Measurements from ENCODE around the gene PTCD2.

PTCD2 gene

DNA sequence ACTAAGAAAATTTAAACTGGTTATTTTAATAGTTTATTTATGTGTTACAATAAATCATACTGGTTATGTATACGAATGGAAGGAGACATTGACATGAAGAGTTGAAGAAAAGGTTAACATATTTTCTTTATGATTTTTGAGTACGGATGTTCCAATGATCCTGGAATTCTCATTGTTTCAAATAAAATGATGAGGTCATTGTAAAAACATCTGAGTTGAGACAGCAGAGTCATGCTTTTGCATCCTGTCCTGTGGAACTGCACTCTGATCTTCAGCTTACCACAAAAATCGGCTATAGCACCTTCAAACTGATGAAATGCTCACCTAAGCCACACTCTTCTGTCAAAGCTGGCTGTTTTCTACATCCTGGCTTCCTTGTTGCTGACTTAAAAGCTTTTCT is 67.8 kb downstream of the PTCD2 start:
- peak; percentile 79 for ATAC-seq
- TF ChIP-seq SNAI2 (CRISPR knock-in tag; IDR thresholded peaks at IDR 0.05) (0 out of 2 replicates have a peak, but pooled peaks have one; percentile 12), ESRRG (CRISPR knock-in tag; IDR thresholded peaks at IDR 0.05) (0 out of 2 replicates have a peak, but pooled peaks have one; percentile 14), ZC3H10 (CRISPR knock-in tag; IDR thresholded peaks at IDR 0.05) (no peak), ISL1 (CRISPR knock-in tag; IDR thresholded peaks at IDR 0.05) (peak; percentile 67), PPARA (CRISPR knock-in tag; IDR thresholded peaks at IDR 0.05; ENCODE audit: borderline replicate concordance) (no peak)

DNA sequence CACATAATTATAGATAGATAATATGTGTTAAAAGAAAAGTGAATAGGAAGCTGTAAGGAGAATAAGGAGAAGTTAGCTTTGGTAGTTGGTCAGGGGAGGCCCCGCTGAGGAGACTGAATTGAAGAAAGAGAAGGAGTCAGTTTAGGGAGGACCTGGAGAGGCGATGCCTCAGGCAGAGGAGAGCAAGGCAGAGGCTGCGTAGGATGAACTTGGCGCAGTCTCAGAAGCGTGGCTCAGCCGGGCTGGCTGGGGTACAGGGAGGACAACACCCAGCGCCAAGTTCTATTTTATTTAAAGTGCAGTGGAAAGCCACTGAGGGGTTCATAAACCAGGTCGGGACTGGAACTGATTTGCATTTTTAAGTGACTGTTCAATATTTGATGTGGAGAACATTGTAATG is 68.5 kb downstream of the PTCD2 start:
- peak; percentile 24; the same call in 2 of the 3 replicates for ATAC-seq

DNA sequence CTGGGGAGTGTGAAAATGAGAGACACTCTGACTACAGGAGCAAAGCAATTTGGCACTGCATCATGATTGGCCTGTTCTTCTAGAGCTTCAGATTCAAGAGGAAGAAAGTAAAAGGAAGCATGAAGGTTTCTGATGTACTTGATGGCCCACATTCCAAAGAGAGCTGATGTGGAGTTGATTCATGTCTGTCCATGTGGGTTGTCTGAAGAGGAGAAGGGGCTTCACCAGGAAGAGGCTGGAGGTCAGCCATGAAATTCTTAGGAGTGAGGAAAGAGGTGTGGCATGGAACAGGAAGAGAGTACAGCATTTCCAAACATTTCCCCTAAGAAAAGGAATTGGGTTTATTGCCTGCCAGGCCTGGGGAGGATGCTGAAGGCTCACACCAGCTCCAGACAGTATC is 70.7 kb downstream of the PTCD2 start:
- ATAC-seq, result no peak
- TF ChIP-seq ESRRG (CRISPR knock-in tag; IDR thresholded peaks at IDR 0.05) (no peak), OSR1 (CRISPR knock-in tag; IDR thresholded peaks at IDR 0.05) (no peak), ZFP30 (CRISPR knock-in tag; IDR thresholded peaks at IDR 0.05) (no peak), ZNF8 (CRISPR knock-in tag; IDR thresholded peaks at IDR 0.05) (no peak), GLIS3 (CRISPR knock-in tag; IDR thresholded peaks at IDR 0.05) (no peak), ISL1 (CRISPR knock-in tag; IDR thresholded peaks at IDR 0.05) (no peak), TCF4 (CRISPR knock-in tag; IDR thresholded peaks at IDR 0.05; ENCODE audit: borderline replicate concordance) (no peak), ZFP3 (CRISPR knock-in tag; IDR thresholded peaks at IDR 0.05) (no peak), BACH2 (CRISPR knock-in tag; IDR thresholded peaks at IDR 0.05; ENCODE audit: borderline replicate concordance) (no peak), ZNF70 (CRISPR knock-in tag; IDR thresholded peaks at IDR 0.05) (no peak), PPARA (CRISPR knock-in tag; IDR thresholded peaks at IDR 0.05; ENCODE audit: borderline replicate concordance) (no peak)
- TF ChIP-seq, protein P1, sequence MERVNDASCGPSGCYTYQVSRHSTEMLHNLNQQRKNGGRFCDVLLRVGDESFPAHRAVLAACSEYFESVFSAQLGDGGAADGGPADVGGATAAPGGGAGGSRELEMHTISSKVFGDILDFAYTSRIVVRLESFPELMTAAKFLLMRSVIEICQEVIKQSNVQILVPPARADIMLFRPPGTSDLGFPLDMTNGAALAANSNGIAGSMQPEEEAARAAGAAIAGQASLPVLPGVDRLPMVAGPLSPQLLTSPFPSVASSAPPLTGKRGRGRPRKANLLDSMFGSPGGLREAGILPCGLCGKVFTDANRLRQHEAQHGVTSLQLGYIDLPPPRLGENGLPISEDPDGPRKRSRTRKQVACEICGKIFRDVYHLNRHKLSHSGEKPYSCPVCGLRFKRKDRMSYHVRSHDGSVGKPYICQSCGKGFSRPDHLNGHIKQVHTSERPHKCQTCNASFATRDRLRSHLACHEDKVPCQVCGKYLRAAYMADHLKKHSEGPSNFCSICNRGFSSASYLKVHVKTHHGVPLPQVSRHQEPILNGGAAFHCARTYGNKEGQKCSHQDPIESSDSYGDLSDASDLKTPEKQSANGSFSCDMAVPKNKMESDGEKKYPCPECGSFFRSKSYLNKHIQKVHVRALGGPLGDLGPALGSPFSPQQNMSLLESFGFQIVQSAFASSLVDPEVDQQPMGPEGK (CRISPR knock-in tag; IDR thresholded peaks at IDR 0.05; ENCODE audit: borderline replicate concordance), result no peak
- TF ChIP-seq, protein P2, sequence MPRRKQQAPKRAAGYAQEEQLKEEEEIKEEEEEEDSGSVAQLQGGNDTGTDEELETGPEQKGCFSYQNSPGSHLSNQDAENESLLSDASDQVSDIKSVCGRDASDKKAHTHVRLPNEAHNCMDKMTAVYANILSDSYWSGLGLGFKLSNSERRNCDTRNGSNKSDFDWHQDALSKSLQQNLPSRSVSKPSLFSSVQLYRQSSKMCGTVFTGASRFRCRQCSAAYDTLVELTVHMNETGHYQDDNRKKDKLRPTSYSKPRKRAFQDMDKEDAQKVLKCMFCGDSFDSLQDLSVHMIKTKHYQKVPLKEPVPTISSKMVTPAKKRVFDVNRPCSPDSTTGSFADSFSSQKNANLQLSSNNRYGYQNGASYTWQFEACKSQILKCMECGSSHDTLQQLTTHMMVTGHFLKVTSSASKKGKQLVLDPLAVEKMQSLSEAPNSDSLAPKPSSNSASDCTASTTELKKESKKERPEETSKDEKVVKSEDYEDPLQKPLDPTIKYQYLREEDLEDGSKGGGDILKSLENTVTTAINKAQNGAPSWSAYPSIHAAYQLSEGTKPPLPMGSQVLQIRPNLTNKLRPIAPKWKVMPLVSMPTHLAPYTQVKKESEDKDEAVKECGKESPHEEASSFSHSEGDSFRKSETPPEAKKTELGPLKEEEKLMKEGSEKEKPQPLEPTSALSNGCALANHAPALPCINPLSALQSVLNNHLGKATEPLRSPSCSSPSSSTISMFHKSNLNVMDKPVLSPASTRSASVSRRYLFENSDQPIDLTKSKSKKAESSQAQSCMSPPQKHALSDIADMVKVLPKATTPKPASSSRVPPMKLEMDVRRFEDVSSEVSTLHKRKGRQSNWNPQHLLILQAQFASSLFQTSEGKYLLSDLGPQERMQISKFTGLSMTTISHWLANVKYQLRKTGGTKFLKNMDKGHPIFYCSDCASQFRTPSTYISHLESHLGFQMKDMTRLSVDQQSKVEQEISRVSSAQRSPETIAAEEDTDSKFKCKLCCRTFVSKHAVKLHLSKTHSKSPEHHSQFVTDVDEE (CRISPR knock-in tag; IDR thresholded peaks at IDR 0.05), result no peak
- TF ChIP-seq, protein P3, sequence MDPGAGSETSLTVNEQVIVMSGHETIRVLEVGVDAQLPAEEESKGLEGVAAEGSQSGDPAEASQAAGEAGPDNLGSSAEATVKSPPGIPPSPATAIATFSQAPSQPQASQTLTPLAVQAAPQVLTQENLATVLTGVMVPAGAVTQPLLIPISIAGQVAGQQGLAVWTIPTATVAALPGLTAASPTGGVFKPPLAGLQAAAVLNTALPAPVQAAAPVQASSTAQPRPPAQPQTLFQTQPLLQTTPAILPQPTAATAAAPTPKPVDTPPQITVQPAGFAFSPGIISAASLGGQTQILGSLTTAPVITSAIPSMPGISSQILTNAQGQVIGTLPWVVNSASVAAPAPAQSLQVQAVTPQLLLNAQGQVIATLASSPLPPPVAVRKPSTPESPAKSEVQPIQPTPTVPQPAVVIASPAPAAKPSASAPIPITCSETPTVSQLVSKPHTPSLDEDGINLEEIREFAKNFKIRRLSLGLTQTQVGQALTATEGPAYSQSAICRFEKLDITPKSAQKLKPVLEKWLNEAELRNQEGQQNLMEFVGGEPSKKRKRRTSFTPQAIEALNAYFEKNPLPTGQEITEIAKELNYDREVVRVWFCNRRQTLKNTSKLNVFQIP (CRISPR knock-in tag; IDR thresholded peaks at IDR 0.05; ENCODE audit: borderline replicate concordance, low read depth), result no peak
- TF ChIP-seq, protein P4, sequence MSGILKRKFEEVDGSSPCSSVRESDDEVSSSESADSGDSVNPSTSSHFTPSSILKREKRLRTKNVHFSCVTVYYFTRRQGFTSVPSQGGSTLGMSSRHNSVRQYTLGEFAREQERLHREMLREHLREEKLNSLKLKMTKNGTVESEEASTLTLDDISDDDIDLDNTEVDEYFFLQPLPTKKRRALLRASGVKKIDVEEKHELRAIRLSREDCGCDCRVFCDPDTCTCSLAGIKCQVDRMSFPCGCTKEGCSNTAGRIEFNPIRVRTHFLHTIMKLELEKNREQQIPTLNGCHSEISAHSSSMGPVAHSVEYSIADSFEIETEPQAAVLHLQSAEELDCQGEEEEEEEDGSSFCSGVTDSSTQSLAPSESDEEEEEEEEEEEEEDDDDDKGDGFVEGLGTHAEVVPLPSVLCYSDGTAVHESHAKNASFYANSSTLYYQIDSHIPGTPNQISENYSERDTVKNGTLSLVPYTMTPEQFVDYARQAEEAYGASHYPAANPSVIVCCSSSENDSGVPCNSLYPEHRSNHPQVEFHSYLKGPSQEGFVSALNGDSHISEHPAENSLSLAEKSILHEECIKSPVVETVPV (CRISPR knock-in tag; IDR thresholded peaks at IDR 0.05), result no peak

More for the DNA sequence above, 68.5 kb downstream of the PTCD2 start:
- TF ChIP-seq, protein P3 (CRISPR knock-in tag; IDR thresholded peaks at IDR 0.05; ENCODE audit: borderline replicate concordance, low read depth), result no peak
- TF ChIP-seq CSDC2 (CRISPR knock-in tag; IDR thresholded peaks at IDR 0.05) (no peak), GLIS3 (CRISPR knock-in tag; IDR thresholded peaks at IDR 0.05) (no peak), SNAI2 (CRISPR knock-in tag; IDR thresholded peaks at IDR 0.05) (no peak), ZNF565 (CRISPR knock-in tag; conservative IDR thresholded peaks at IDR 0.05; ENCODE audit: low read depth) (no peak), TOX (CRISPR knock-in tag; IDR thresholded peaks at IDR 0.05; ENCODE audit: borderline replicate concordance) (no peak), ESRRG (CRISPR knock-in tag; IDR thresholded peaks at IDR 0.05) (no peak), ISL1 (CRISPR knock-in tag; IDR thresholded peaks at IDR 0.05) (no peak), RARB (CRISPR knock-in tag; IDR thresholded peaks at IDR 0.05) (no peak), ZC3H10 (CRISPR knock-in tag; IDR thresholded peaks at IDR 0.05) (no peak), ZFP30 (CRISPR knock-in tag; IDR thresholded peaks at IDR 0.05) (no peak), ARNTL (CRISPR knock-in tag; IDR thresholded peaks at IDR 0.05; ENCODE audit: borderline replicate concordance, low read depth) (no peak), ZNF70 (CRISPR knock-in tag; IDR thresholded peaks at IDR 0.05) (no peak)
- TF ChIP-seq, protein P4 (CRISPR knock-in tag; IDR thresholded peaks at IDR 0.05), result no peak
- TF ChIP-seq, protein P5, sequence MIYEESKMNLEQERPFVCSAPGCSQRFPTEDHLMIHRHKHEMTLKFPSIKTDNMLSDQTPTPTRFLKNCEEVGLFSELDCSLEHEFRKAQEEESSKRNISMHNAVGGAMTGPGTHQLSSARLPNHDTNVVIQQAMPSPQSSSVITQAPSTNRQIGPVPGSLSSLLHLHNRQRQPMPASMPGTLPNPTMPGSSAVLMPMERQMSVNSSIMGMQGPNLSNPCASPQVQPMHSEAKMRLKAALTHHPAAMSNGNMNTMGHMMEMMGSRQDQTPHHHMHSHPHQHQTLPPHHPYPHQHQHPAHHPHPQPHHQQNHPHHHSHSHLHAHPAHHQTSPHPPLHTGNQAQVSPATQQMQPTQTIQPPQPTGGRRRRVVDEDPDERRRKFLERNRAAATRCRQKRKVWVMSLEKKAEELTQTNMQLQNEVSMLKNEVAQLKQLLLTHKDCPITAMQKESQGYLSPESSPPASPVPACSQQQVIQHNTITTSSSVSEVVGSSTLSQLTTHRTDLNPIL (CRISPR knock-in tag; IDR thresholded peaks at IDR 0.05; ENCODE audit: low read depth), result no peak
